WTC11 (cell line): ENCODE data around the gene IL1RAPL1. TPM values are rescaled to one million over a fixed set of nuclear protein-coding genes. Genes with fewer than 3 reads are reported as not detected.

Experiments
- ATAC-seq: fragments of 200-7000 bp; cut with Tn5 transposase; 2 replicates; pipeline ENCODE4 v1.10.0; 2021; ENCODE audit warnings: mild to moderate bottlenecking, moderate library complexity
- CTCF ChIA-PET: fragments of 300-600 bp; sonication (Branson Sonifier 250); formaldehyde crosslinking; loops from one replicate; lab custom pipeline; 2021; ENCODE audit warnings: antibody characterized with exemption; lab: Charles Lee
- POLR2A ChIA-PET: fragments of 350-600 bp; sonication (Branson Sonifier 250); formaldehyde crosslinking; loops from one replicate; lab custom pipeline; 2021; ENCODE audit warnings: antibody characterized with exemption; lab: Charles Lee
- DNase-seq: peaks from one replicate; pipeline ENCODE4 v3.0.0; 2021; ENCODE audit warnings: low spot score
- H3K27ac Mint-ChIP-seq: 2 replicates; pipeline ENCODE4 v1.8.0; 2021; ENCODE audit warnings: mixed read lengths
- H3K27me3 Mint-ChIP-seq: 2 replicates; pipeline ENCODE4 v1.8.0; 2021; ENCODE audit warnings: low read depth, mild to moderate bottlenecking, moderate library complexity, mixed read lengths
- H3K36me3 Mint-ChIP-seq: 2 replicates; pipeline ENCODE4 v1.8.0; 2021; ENCODE audit warnings: mixed read lengths
- H3K4me1 Mint-ChIP-seq: 2 replicates; pipeline ENCODE4 v1.8.0; 2022; ENCODE audit warnings: mixed read lengths
- H3K4me3 Mint-ChIP-seq: 2 replicates; pipeline ENCODE4 v1.8.0; 2021; ENCODE audit warnings: mild to moderate bottlenecking, moderate library complexity, mixed read lengths
- H3K9me3 Mint-ChIP-seq: 2 replicates; pipeline ENCODE4 v1.8.0; 2021; ENCODE audit warnings: mixed read lengths
- AR ChIP-seq: fragments of 250-450 bp; sonication (Bioruptor Pico); IDR thresholded peaks from 2 replicates; pipeline ENCODE4 v1.9.0; 2021; ENCODE audit warnings: mild to moderate bottlenecking
- ATF2 ChIP-seq: sonication (generic); formaldehyde crosslinking; IDR thresholded peaks from 2 replicates; pipeline ENCODE4 v1.8.1; 2022; ENCODE audit warnings: low read depth, missing genetic modification reagents, borderline replicate concordance
- ATF6 ChIP-seq: sonication (generic); formaldehyde crosslinking; IDR thresholded peaks from 2 replicates; pipeline ENCODE4 v1.8.1; 2023; ENCODE audit warnings: mild to moderate bottlenecking, missing genetic modification reagents
- CBFB ChIP-seq: sonication (generic); formaldehyde crosslinking; IDR thresholded peaks from 2 replicates; pipeline ENCODE4 v1.8.1; 2022; ENCODE audit warnings: mild to moderate bottlenecking, low read depth, missing genetic modification reagents
- CDX4 ChIP-seq: fragments of 250-450 bp; sonication (Bioruptor Pico); IDR thresholded peaks from 2 replicates; pipeline ENCODE4 v1.9.0; 2021; ENCODE audit warnings: moderate library complexity, mild to moderate bottlenecking, inconsistent platforms, borderline replicate concordance
- EMX1 ChIP-seq: fragments of 250-450 bp; sonication (Bioruptor Pico); IDR thresholded peaks from 2 replicates; pipeline ENCODE4 v1.8.0; 2021; ENCODE audit warnings: mild to moderate bottlenecking
- FOXK1 ChIP-seq: sonication (generic); formaldehyde crosslinking; IDR thresholded peaks from 2 replicates; pipeline ENCODE4 v1.8.0; 2022; ENCODE audit warnings: mild to moderate bottlenecking, moderate library complexity, missing genetic modification reagents
- MAX ChIP-seq: sonication (generic); formaldehyde crosslinking; IDR thresholded peaks from 2 replicates; pipeline ENCODE4 v1.8.0; 2022; ENCODE audit warnings: mild to moderate bottlenecking, missing genetic modification reagents
- NFE2L1 ChIP-seq: sonication (generic); formaldehyde crosslinking; IDR thresholded peaks from 2 replicates; pipeline ENCODE4 v1.8.1; 2023; ENCODE audit warnings: missing genetic modification reagents
- NFYB ChIP-seq: sonication (generic); formaldehyde crosslinking; conservative IDR thresholded peaks from 2 replicates; pipeline ENCODE4 v1.8.0; 2022; ENCODE audit warnings: low read depth, missing genetic modification reagents
- NR2C2 ChIP-seq: sonication (generic); formaldehyde crosslinking; IDR thresholded peaks from 2 replicates; pipeline ENCODE4 v1.8.0; 2022; ENCODE audit warnings: mild to moderate bottlenecking, missing genetic modification reagents
- NR3C1 ChIP-seq: sonication (generic); formaldehyde crosslinking; conservative IDR thresholded peaks from 2 replicates; pipeline ENCODE4 v1.8.1; 2023; ENCODE audit warnings: low read depth, mild to moderate bottlenecking, missing genetic modification reagents
- PREB ChIP-seq: sonication (generic); formaldehyde crosslinking; IDR thresholded peaks from 2 replicates; pipeline ENCODE4 v1.8.1; 2022; ENCODE audit warnings: mild to moderate bottlenecking, missing genetic modification reagents, moderate library complexity, borderline replicate concordance
- RELA ChIP-seq: sonication (generic); formaldehyde crosslinking; IDR thresholded peaks from 2 replicates; pipeline ENCODE4 v1.8.1; 2022; ENCODE audit warnings: missing genetic modification reagents, mild to moderate bottlenecking, borderline replicate concordance
- SMAD3 ChIP-seq: sonication (generic); formaldehyde crosslinking; IDR thresholded peaks from 2 replicates; pipeline ENCODE4 v1.8.0; 2022; ENCODE audit warnings: missing genetic modification reagents, mild to moderate bottlenecking, borderline replicate concordance
- STAT6 ChIP-seq: sonication (generic); formaldehyde crosslinking; conservative IDR thresholded peaks from 2 replicates; pipeline ENCODE4 v1.8.1; 2023; ENCODE audit warnings: mild to moderate bottlenecking, low read depth, missing genetic modification reagents, moderate library complexity
- TCF7 ChIP-seq: sonication (generic); formaldehyde crosslinking; IDR thresholded peaks from 2 replicates; pipeline ENCODE4 v1.8.0; 2022; ENCODE audit warnings: mild to moderate bottlenecking, low read depth, missing genetic modification reagents, moderate library complexity
- USF2 ChIP-seq: sonication (generic); formaldehyde crosslinking; IDR thresholded peaks from 2 replicates; pipeline ENCODE4 v1.8.1; 2023; ENCODE audit warnings: mild to moderate bottlenecking, missing genetic modification reagents, moderate library complexity
- ZBTB21 ChIP-seq: sonication (generic); formaldehyde crosslinking; IDR thresholded peaks from 2 replicates; pipeline ENCODE4 v1.8.1; 2023; ENCODE audit warnings: mild to moderate bottlenecking, missing genetic modification reagents, borderline replicate concordance
- ZNF232 ChIP-seq: sonication (generic); formaldehyde crosslinking; IDR thresholded peaks from 2 replicates; pipeline ENCODE4 v1.8.0; 2022; ENCODE audit warnings: mild to moderate bottlenecking, missing genetic modification reagents
- ZNF263 ChIP-seq: sonication (generic); formaldehyde crosslinking; IDR thresholded peaks from 2 replicates; pipeline ENCODE4 v1.8.1; 2022; ENCODE audit warnings: low read depth, mild to moderate bottlenecking, moderate library complexity, missing genetic modification reagents
- ZNF416 ChIP-seq: fragments of 250-450 bp; sonication (Bioruptor Pico); IDR thresholded peaks from 2 replicates; pipeline ENCODE4 v1.9.0; 2021; ENCODE audit warnings: mild to moderate bottlenecking, inconsistent platforms
- total RNA-seq: library from RNA; stranded (reverse); gene quantifications from 3 replicates; pipeline ENCODE4 v1.2.3, GENCODE V29; 2021

IL1RAPL1 gene
- total RNA-seq, 1 experiment from 2014 or later = 0.13 TPM

- CTCF ChIA-PET = no interaction called here
- DNase-seq = no peak
- Mint-ChIP-seq H3K27me3 (no peaks in the 10 kb centered on the region), H3K4me3 (no peak overlapping the region), H3K9me3 (peaks cover 9% of the 10 kb centered on the region; the same call in 1 of the 2 replicates), H3K4me1 (peaks cover 12% of the 10 kb centered on the region), H3K27ac (no peak overlapping the region), H3K36me3 (no peaks in the 10 kb centered on the region)
- ATAC-seq = no peak
- POLR2A ChIA-PET = no interaction called here
- no peak for TF ChIP-seq ZBTB21 (CRISPR knock-in tag)
- no peak for TF ChIP-seq USF2 (CRISPR knock-in tag)
- TF ChIP-seq NR2C2 (CRISPR knock-in tag) = no peak
- no peak for TF ChIP-seq PREB (CRISPR knock-in tag)
- TF ChIP-seq SMAD3 (CRISPR knock-in tag) = no peak
- TF ChIP-seq TCF7 (CRISPR knock-in tag) = no peak
- no peak for TF ChIP-seq AR (CRISPR knock-in tag)
- no peak for TF ChIP-seq ATF2 (CRISPR knock-in tag)
- no peak for TF ChIP-seq ZNF232 (CRISPR knock-in tag)
- TF ChIP-seq NFE2L1 (CRISPR knock-in tag) = no peak
- no peak for TF ChIP-seq ZNF263
- TF ChIP-seq NFYB (CRISPR knock-in tag) = no peak
- TF ChIP-seq STAT6 = no peak
Measured at GRCh38 chrX:28969126-28969525, 381.9 kb downstream of the IL1RAPL1 start.

- Mint-ChIP-seq H3K4me1 (peaks cover 6% of the 10 kb centered on the region), H3K9me3 (no peaks in the 10 kb centered on the region; the same call in 1 of the 2 replicates), H3K27me3 (no peaks in the 10 kb centered on the region), H3K27ac (no peak overlapping the region), H3K4me3 (no peak overlapping the region), H3K36me3 (no peaks in the 10 kb centered on the region)
- ATAC-seq (no peak), DNase-seq (no peak)
- ChIA-PET CTCF (no interaction called here), POLR2A (no interaction called here)
- TF ChIP-seq RELA (CRISPR knock-in tag) (no peak), CDX4 (CRISPR knock-in tag) (no peak), ATF6 (CRISPR knock-in tag) (no peak), MAX (no peak), FOXK1 (CRISPR knock-in tag) (no peak), NR2C2 (CRISPR knock-in tag) (no peak), CBFB (no peak), ZNF416 (CRISPR knock-in tag) (no peak), NR3C1 (no peak), EMX1 (no peak), ATF2 (CRISPR knock-in tag) (no peak)
Measured at GRCh38 chrX:28979877-28980276, 392.6 kb downstream of the IL1RAPL1 start.
